Fibroblast of villous mesenchyme (primary cell): ENCODE results near the gene MTARC2. TPM values are rescaled to one million over a fixed set of nuclear protein-coding genes. Genes with fewer than 3 reads are reported as not detected.

Experiments
- DNase-seq: peaks from one replicate; pipeline ENCODE4 v3.0.0-alpha.2; 2010; ENCODE audit warnings: low read depth
- H3K4me3 ChIP-seq: 2 replicates; pipeline ENCODE4 v1.5.1; 2011; ENCODE audit warnings: low read depth, mild to moderate bottlenecking, low read length
- CTCF ChIP-seq: IDR thresholded peaks from 2 replicates; pipeline ENCODE4 v1.5.1; 2012; ENCODE audit warnings: low read depth, mild to moderate bottlenecking, low read length; ENCODE audit not compliant: insufficient read depth
- total RNA-seq: library from RNA; depleted of rRNA; stranded (reverse); fragments of >200 nt; gene quantifications from 2 replicates; pipeline ENCODE4 v1.2.3, GENCODE V29; 2012

Gene MTARC2
- total RNA-seq, 1 donor, result 2.2 TPM

- no peak overlapping the region for H3K4me3 ChIP-seq
- DNase-seq, result peak; percentile 33
- peak; percentile 81 for TF ChIP-seq CTCF
These were observed 27.2 kb downstream of the MTARC2 start for GRCh38 chr1:220775240-220775853.

- H3K4me3 ChIP-seq, result no peak overlapping the region
- TF ChIP-seq CTCF, result no peak
- no peak for DNase-seq
These were observed 28.1 kb downstream of the MTARC2 start for GRCh38 chr1:220776254-220776653.

GRCh38 chr1:220776720-220777326 lies 28.7 kb downstream of the MTARC2 start:
- DNase-seq, result peak; percentile 68
- peak; percentile 95 for TF ChIP-seq CTCF
- H3K4me3 ChIP-seq, result no peak overlapping the region

GRCh38 chr1:220783453-220783852 lies 35.3 kb downstream of the MTARC2 start:
- DNase-seq, result no peak
- no peak overlapping the region for H3K4me3 ChIP-seq
- TF ChIP-seq CTCF, result no peak

GRCh38 chr1:220784751-220785150 lies 36.6 kb downstream of the MTARC2 start:
- no peak for DNase-seq
- no peak for TF ChIP-seq CTCF
- no peak overlapping the region for H3K4me3 ChIP-seq

- TF ChIP-seq CTCF, result no peak
- DNase-seq, result no peak
- no peak overlapping the region for H3K4me3 ChIP-seq
These were observed 37.3 kb downstream of the MTARC2 start for GRCh38 chr1:220785166-220786056.
